Endothelial cell of umbilical vein (primary cell): ENCODE data around the gene APP. TPM values are rescaled to one million over a fixed set of nuclear protein-coding genes. Genes with fewer than 3 reads are reported as not detected.
A peak's percentile ranks its signal among the peaks of the same experiment; 100 is the strongest.

ENCODE experiments used
- BruUV-seq: library from RNA; stranded (reverse); fragments of 400-500 nt; replicated peaks from 2 replicates; lab custom pipeline; 2021; lab: Mats Ljungman, UMichigan
- CTCF ChIA-PET: fragments of 300-600, 350-600 bp; sonication (Branson Sonifier 250); formaldehyde crosslinking; loops from one replicate; lab custom pipeline; 2021; ENCODE audit warnings: antibody characterized with exemption, inconsistent platforms; lab: Charles Lee
- POLR2A ChIA-PET: fragments of 300-600, 350-600 bp; sonication (Branson Sonifier 250); formaldehyde crosslinking; loops from one replicate; lab custom pipeline; 2021; ENCODE audit warnings: antibody characterized with exemption, inconsistent platforms; lab: Charles Lee
- DNase-seq: peaks from one replicate; pipeline ENCODE4 v3.0.0-alpha.2; 2011; ENCODE audit warnings: low read depth, low spot score
- FAIRE-seq: peaks from 2 replicates; lab custom pipeline; 2011; peaks lifted over from hg19 to GRCh38; lab: Jason Lieb, UNC
- H2AFZ ChIP-seq: 2 replicates; pipeline ENCODE4 v1.6.0; 2012; ENCODE audit warnings: low read depth, low read length, control low read depth, inconsistent platforms
- H3K27ac ChIP-seq: 2 replicates; pipeline ENCODE4 v1.5.1; 2011; ENCODE audit warnings: low read depth, mild to moderate bottlenecking, control low read depth, low read length, moderate library complexity; ENCODE audit not compliant: insufficient read depth
- H3K27me3 ChIP-seq, 2 experiments: 2 replicates each; pipeline versions ENCODE4 v1.6.0 to v1.6.1; 2011; ENCODE audit warnings: low read length in 2 of 2, mixed read lengths in 1 of 2; ENCODE audit not compliant: control insufficient read depth in 2 of 2, insufficient read depth in 2 of 2
- H3K36me3 ChIP-seq, 2 experiments: 2 replicates in 1 of 2; 3 replicates in 1 of 2; pipeline ENCODE4 v1.5.1; 2011; ENCODE audit warnings: low read length in 2 of 2, mild to moderate bottlenecking in 1 of 2, moderate library complexity in 1 of 2; ENCODE audit not compliant: control insufficient read depth in 2 of 2, insufficient read depth in 2 of 2; ENCODE audit errors: extremely low read depth in 1 of 2
- H3K4me1 ChIP-seq: 3 replicates; pipeline ENCODE4 v1.5.1; 2011; ENCODE audit warnings: mild to moderate bottlenecking, low read length; ENCODE audit not compliant: control insufficient read depth, insufficient read depth; ENCODE audit errors: extremely low read depth
- H3K4me2 ChIP-seq: 2 replicates; pipeline ENCODE4 v1.6.1; 2011; ENCODE audit warnings: low read length, control low read depth, mixed read lengths; ENCODE audit not compliant: insufficient read depth
- H3K4me3 ChIP-seq, 3 experiments: fragments of 200-600 bp in 1 of 3; sonication (generic), shearing (Covaris generic) in 1 of 3; replicated peaks in 1 of 3; 2 replicates each; pipeline ENCODE4 v1.5.1; 2011 to 2016; ENCODE audit warnings: control low read depth in 3 of 3, low read length in 3 of 3, mild to moderate bottlenecking in 2 of 3, inconsistent platforms in 1 of 3, low read depth in 1 of 3, moderate library complexity in 1 of 3; ENCODE audit not compliant: insufficient read depth in 1 of 3
- H3K79me2 ChIP-seq: 2 replicates; pipeline ENCODE4 v1.6.0; 2012; ENCODE audit warnings: low read length, inconsistent platforms; ENCODE audit not compliant: control insufficient read depth, insufficient read depth
- H3K9ac ChIP-seq: replicated peaks from 2 replicates; pipeline ENCODE3; 2011; ENCODE audit warnings: low read length, control low read depth; ENCODE audit not compliant: insufficient read depth; ENCODE audit errors: extremely low read depth
- H3K9me1 ChIP-seq: replicated peaks from 3 replicates; pipeline ENCODE4 v1.6.0; 2011; ENCODE audit warnings: mild to moderate bottlenecking, low read length; ENCODE audit not compliant: control insufficient read depth, insufficient read depth; ENCODE audit errors: extremely low read depth
- H3K9me3 ChIP-seq: replicated peaks from 2 replicates; pipeline ENCODE4 v1.5.1; 2012; ENCODE audit warnings: low read length, inconsistent platforms; ENCODE audit not compliant: control insufficient read depth, insufficient read depth
- H4K20me1 ChIP-seq: replicated peaks from 2 replicates; pipeline ENCODE3; 2011; ENCODE audit warnings: mild to moderate bottlenecking, low read length; ENCODE audit not compliant: control insufficient read depth, insufficient read depth; ENCODE audit errors: extremely low read depth
- FOS ChIP-seq: IDR thresholded peaks from 2 replicates; pipeline ENCODE4 v1.6.1; 2011; ENCODE audit warnings: mild to moderate bottlenecking, low read length, moderate library complexity, borderline replicate concordance; ENCODE audit not compliant: insufficient read depth
- GATA2 ChIP-seq: IDR thresholded peaks from 2 replicates; pipeline ENCODE4 v1.7.0; 2011; ENCODE audit warnings: low read depth, mild to moderate bottlenecking, moderate library complexity, mixed read lengths, low read length; ENCODE audit not compliant: insufficient read length, insufficient read depth
- JUN ChIP-seq: IDR thresholded peaks from 2 replicates; pipeline ENCODE4 v1.6.1; 2011; ENCODE audit warnings: borderline replicate concordance, low read depth; ENCODE audit not compliant: insufficient read length, insufficient read depth
- MAX ChIP-seq: IDR thresholded peaks from 2 replicates; pipeline ENCODE4 v1.6.1; 2011; ENCODE audit not compliant: insufficient read depth, insufficient read length
- POLR2A ChIP-seq: IDR thresholded peaks from 2 replicates; pipeline ENCODE4 v1.6.1; 2012; ENCODE audit warnings: low read depth, mild to moderate bottlenecking, control low read depth, low read length
- dilution Hi-C: fragments of 300-500 bp; cut with MboI; formaldehyde crosslinking; loops from one replicate; pipeline ENCODE4 v1.15.0; 2019; ENCODE audit warnings: low sequenced_read_pairs; ENCODE audit not compliant: extremely low pct_ligation_motif_present
- intact Hi-C: fragments of 100-400 bp; cut with micrococcal nuclease; formaldehyde crosslinking; loops from one replicate; pipeline ENCODE4 v1.10.0; 2022
- polyA plus RNA-seq, 4 experiments: library from polyadenylated mRNA; depleted of rRNA in 3 of 4; stranded (reverse) in 3 of 4; unstranded in 1 of 4; fragments of >200 nt; gene quantifications; 2 replicates each; pipeline versions ENCODE4 v1.2.1 to v1.2.3, GENCODE V29; 2011 to 2012; ENCODE audit warnings: missing spikeins in 1 of 4
- total RNA-seq: library from RNA; stranded (reverse); gene quantifications from 2 replicates; pipeline ENCODE4 v1.2.3, GENCODE V29; 2021

APP gene
- total and polyA plus RNA-seq, 2 donors (not counting 3 experiments of a cell fraction or from before 2014, with no cell fraction given) = 914 to 928 TPM

- Histone ChIP-seq H3K9me3 (no peaks in the 10 kb centered on the region), H3K79me2 (peaks cover 97% of the 10 kb centered on the region), H3K36me3 (peaks cover 0 to 4% of the 10 kb centered on the region in 2 experiments), H3K27ac (peak overlapping the region; percentile 75), H2AFZ (no peak overlapping the region), H3K27me3 (no peaks in the 10 kb centered on the region), H3K9ac (peak overlapping the region; percentile 43), H4K20me1 (no peaks in the 10 kb centered on the region), H3K4me3 (no peak overlapping the region), H3K9me1 (no peaks in the 10 kb centered on the region), H3K4me1 (peaks cover 40% of the 10 kb centered on the region), H3K4me2 (peak overlapping the region; percentile 66)
- ChIA-PET POLR2A (interaction anchor here (0.9 to 1.2 kb wide), 2 partner anchors 9 kb away, joined by 3 to 4 read pairs; no protein-coding TSS in a partner anchor), CTCF (interaction anchor here (0.9 to 2.6 kb wide), 3 partner anchors 18 to 253 kb away, joined by 3 to 6 read pairs (median 4); partner anchors contain the start of gene APP)
- peak; percentile 70 for FAIRE-seq
- DNase-seq = peak; percentile 68
- BruUV-seq = no TSS peak
- intact Hi-C loops = loop anchor here (1.0 to 2.0 kb wide), 2 partner anchors 9 to 20 kb away; no protein-coding TSS in a partner anchor
- peak; percentile 21 for TF ChIP-seq JUN
- TF ChIP-seq GATA2 = no peak
- peak; percentile 59 for TF ChIP-seq FOS
- TF ChIP-seq MAX = no peak
- TF ChIP-seq POLR2A = no peak
- dilution Hi-C loops = no loop called here
These were observed 21.7 kb downstream of the APP start for GRCh38 chr21:26148840-26149354.
